ENCODE results near the gene RTN1.

Gene RTN1

GRCh38 chr14:59787045-59787674, 83.4 kb downstream of the RTN1 start:
- no peak for ATAC-seq

GRCh38 chr14:59785629-59786028, 84.9 kb downstream of the RTN1 start:
- ATAC-seq: no peak

- ATAC-seq: no peak
Measured at GRCh38 chr14:59782760-59783159, 87.8 kb downstream of the RTN1 start.

GRCh38 chr14:59777006-59777579, 93.5 kb downstream of the RTN1 start:
- no peak for ATAC-seq

- no peak for ATAC-seq
Measured at GRCh38 chr14:59776468-59776867, 94.1 kb downstream of the RTN1 start.

- ATAC-seq: no peak
Measured at GRCh38 chr14:59772233-59772632, 98.3 kb downstream of the RTN1 start.

- ATAC-seq: no peak
Measured at GRCh38 chr14:59771577-59771976, 99.0 kb downstream of the RTN1 start.

- no peak for ATAC-seq
Measured at GRCh38 chr14:59769586-59769985, 101.0 kb downstream of the RTN1 start.

GRCh38 chr14:59768855-59769375, 101.7 kb downstream of the RTN1 start:
- no peak for ATAC-seq

GRCh38 chr14:59761851-59762250, 108.7 kb downstream of the RTN1 start:
- no peak for ATAC-seq

- ATAC-seq: no peak
Measured at GRCh38 chr14:59755409-59756135, 115.0 kb downstream of the RTN1 start.

- no peak for ATAC-seq
Measured at GRCh38 chr14:59754256-59754655, 116.3 kb downstream of the RTN1 start.

- ATAC-seq: no peak
Measured at GRCh38 chr14:59753512-59753911, 117.1 kb downstream of the RTN1 start.

- no peak for ATAC-seq
Measured at GRCh38 chr14:59751578-59751977, 119.0 kb downstream of the RTN1 start.

GRCh38 chr14:59739794-59740193, 130.8 kb downstream of the RTN1 start:
- no peak for ATAC-seq

GRCh38 chr14:59728304-59728703, 142.3 kb downstream of the RTN1 start:
- no peak for ATAC-seq

GRCh38 chr14:59727073-59727661, 143.4 kb downstream of the RTN1 start:
- ATAC-seq: no peak

- no peak for ATAC-seq
Measured at GRCh38 chr14:59711080-59711479, 159.5 kb downstream of the RTN1 start.

- ATAC-seq: no peak
Measured at GRCh38 chr14:59707778-59708561, 162.6 kb downstream of the RTN1 start.

GRCh38 chr14:59705866-59706265, 164.7 kb downstream of the RTN1 start:
- no peak for ATAC-seq

- ATAC-seq: no peak
Measured at GRCh38 chr14:59705245-59705644, 165.3 kb downstream of the RTN1 start.

GRCh38 chr14:59704054-59704645, 166.4 kb downstream of the RTN1 start:
- ATAC-seq: no peak
